Measurements from ENCODE around the gene CHRNB4.
"Not testable (repeated sequence)": the region's sequence is repeated elsewhere in the genome, so short reads cannot be mapped to it uniquely, and the experiment has no call there.

Gene CHRNB4, protein sequence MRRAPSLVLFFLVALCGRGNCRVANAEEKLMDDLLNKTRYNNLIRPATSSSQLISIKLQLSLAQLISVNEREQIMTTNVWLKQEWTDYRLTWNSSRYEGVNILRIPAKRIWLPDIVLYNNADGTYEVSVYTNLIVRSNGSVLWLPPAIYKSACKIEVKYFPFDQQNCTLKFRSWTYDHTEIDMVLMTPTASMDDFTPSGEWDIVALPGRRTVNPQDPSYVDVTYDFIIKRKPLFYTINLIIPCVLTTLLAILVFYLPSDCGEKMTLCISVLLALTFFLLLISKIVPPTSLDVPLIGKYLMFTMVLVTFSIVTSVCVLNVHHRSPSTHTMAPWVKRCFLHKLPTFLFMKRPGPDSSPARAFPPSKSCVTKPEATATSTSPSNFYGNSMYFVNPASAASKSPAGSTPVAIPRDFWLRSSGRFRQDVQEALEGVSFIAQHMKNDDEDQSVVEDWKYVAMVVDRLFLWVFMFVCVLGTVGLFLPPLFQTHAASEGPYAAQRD

DNA sequence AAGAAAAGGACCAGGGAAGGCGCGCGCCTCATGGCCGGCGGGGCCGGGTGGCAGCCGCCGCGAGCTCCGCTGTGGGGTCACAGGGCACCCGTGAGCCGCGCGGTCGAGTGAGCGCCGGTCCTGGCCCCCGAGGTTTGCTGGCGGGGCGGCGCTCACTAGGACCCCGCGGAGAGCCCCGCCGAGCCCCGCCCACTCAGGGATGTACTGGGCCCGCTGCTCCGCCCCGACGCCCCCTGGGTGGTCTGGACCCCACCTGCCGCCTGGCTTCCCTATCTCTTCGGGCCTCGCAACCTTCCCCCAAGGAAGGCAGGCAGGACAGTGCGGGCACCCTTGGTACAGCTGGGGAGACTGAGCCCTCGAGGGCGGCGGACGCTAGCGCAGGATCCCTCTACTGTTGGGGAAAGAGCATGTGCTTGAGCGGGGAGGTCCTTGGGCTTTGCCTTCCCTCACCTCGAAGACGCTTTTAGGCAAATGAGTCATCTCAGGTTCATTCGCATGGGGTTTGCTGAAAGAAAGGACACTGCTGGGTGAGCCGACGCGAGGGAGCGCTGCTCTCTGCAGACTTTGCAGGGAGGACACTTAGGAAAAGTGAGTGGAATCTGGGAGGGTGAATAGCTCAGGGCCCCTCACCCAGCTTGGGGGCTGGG lies at the start of gene CHRNB4:
Gene CHRNB4, minus strand, starts transcription at position 109 of the 647 bp plus-strand sequence. Its CDS starts 77 bp downstream, at position 32.
- TF ChIP-seq, protein P1, sequence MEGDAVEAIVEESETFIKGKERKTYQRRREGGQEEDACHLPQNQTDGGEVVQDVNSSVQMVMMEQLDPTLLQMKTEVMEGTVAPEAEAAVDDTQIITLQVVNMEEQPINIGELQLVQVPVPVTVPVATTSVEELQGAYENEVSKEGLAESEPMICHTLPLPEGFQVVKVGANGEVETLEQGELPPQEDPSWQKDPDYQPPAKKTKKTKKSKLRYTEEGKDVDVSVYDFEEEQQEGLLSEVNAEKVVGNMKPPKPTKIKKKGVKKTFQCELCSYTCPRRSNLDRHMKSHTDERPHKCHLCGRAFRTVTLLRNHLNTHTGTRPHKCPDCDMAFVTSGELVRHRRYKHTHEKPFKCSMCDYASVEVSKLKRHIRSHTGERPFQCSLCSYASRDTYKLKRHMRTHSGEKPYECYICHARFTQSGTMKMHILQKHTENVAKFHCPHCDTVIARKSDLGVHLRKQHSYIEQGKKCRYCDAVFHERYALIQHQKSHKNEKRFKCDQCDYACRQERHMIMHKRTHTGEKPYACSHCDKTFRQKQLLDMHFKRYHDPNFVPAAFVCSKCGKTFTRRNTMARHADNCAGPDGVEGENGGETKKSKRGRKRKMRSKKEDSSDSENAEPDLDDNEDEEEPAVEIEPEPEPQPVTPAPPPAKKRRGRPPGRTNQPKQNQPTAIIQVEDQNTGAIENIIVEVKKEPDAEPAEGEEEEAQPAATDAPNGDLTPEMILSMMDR (IDR thresholded peaks at IDR 0.05; ENCODE audit: control insufficient read depth, extremely low read depth, insufficient read depth), result no peak

DNA sequence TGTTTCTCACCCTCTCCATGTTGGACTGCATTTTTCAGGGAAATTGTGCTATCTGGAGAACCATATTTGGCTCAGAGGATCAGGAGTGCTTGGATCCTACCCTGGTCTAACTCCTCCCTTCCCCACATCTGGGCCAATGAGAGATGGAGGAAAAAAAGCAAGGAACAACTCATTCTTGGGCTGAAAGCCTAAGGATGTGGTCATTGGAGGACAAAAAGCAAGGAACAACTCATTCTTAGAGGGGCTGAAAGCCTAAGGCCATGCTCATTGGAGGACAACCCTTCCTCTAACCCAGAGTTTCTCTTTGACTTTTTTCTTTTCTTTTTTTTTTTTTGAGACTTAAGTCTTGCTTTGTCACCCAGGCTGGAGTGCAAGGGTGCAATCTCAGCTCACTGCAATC lies 48.6 kb upstream of the CHRNB4 start:
- TF ChIP-seq, protein P1 (IDR thresholded peaks at IDR 0.05; ENCODE audit: control insufficient read depth, extremely low read depth, insufficient read depth), result no peak
- no peak overlapping the region for H3K4me3 ChIP-seq (ENCODE audit: low read depth, low read length)
- no peak for DNase-seq (ENCODE audit: low read depth)

More for the DNA sequence above, at the start of gene CHRNB4:
- H3K4me3 ChIP-seq (ENCODE audit: low read depth, low read length), result no peak within 1 kb of the TSS
- DNase-seq (ENCODE audit: low read depth), result no peak

DNA sequence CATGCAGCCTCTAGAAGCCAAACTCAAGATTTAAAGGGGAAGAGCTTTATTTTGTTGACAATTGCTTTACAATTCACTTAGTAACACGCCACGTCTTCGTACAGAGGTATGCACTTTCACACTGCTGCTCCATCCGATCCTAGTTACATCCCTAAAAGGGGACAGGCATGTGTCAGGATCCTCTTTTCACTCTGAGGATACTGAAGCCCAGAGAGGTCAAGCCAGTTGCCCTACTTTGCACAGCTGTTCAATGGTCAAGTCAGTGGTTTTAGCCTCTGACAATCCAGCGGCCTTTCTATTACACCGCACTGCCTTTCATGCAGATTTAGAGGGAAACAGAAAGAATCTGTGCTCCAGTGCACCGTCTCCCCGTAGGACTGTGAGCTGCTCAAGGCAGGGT lies 44.9 kb upstream of the CHRNB4 start:
- DNase-seq (ENCODE audit: low read depth), result no peak
- TF ChIP-seq, protein P1 (IDR thresholded peaks at IDR 0.05; ENCODE audit: control insufficient read depth, extremely low read depth, insufficient read depth), result no peak
- H3K4me3 ChIP-seq (ENCODE audit: low read depth, low read length), result no peak overlapping the region

DNA sequence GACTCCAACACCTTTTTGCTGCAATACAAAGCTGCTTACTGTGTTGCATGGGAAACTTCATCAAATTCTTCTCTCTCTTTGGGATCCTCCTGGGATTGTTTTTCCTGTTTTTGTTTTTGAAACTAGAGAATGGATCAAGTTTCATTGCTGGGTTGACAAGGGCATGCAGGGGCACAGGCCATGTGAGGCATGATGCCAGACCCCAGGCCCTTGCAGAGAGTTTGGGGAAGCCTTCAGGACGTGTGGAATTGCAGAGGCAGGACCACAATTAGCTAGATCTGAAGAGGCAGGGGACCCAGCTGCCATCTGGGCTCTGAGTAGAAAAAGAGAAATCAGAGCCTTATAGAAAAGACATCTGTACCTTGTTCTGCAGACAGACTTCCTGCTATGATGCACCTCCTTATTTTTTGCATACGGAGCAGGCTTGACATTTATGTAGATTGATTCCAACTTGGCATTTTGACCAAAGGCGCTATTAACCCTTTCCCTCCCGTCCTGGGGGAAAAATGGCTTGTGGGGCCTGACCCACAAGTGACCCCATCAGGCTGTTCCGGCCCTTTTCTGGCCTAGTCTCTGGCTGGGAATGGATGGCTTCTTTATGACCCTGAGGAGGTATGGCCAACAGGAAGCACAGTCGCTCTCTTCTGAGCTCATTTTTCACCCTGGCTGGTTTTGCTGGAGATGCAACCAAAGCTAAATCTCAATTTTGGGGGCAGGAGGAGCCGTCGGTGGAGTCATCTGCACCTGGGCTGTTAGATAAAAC lies 44.3 kb upstream of the CHRNB4 start:
- no peak for DNase-seq (ENCODE audit: low read depth)
- TF ChIP-seq, protein P1 (IDR thresholded peaks at IDR 0.05; ENCODE audit: control insufficient read depth, extremely low read depth, insufficient read depth), result no peak
- no peak overlapping the region for H3K4me3 ChIP-seq (ENCODE audit: low read depth, low read length)

DNA sequence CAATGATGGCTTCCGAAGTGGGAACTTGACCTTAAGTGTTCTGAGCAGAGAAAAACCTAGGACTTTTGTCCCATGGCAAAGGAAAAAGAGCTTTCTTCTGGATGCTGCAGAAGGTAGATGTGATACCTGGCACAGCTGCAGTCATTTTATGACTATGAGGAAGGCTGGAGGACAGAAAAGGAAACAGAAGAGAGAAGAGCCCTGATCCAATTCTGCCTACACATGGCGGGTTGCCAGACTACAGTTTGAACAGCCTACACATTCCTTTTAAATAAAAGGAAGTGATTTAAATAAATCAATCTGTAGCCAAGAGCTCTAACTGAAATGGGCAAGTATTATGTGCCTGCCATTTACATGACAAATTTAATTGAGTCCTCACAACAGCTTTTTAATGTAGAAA lies 43.6 kb upstream of the CHRNB4 start:
- no peak overlapping the region for H3K4me3 ChIP-seq (ENCODE audit: low read depth, low read length)
- DNase-seq (ENCODE audit: low read depth), result peak; percentile 7
- TF ChIP-seq, protein P1 (IDR thresholded peaks at IDR 0.05; ENCODE audit: control insufficient read depth, extremely low read depth, insufficient read depth), result no peak

DNA sequence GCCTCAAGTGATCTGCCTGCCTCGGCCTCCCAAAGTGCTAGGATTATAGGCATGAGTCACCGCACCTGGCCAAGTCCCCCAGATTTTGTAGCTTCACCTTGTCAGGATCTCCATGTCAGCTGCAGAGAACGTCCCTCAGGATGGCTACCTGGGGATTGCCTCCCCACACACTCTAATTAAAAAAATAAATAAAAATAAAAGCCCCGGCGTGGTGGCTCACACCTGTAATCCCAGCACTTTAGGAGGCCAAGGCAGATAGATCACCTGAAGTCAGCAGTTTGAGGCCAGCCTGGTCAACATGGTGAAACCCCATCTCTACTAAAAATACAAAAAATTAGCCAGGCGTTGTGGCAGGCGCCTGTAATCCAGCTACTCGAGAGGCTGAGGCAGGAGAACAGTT lies 42.6 kb upstream of the CHRNB4 start:
- H3K4me3 ChIP-seq (ENCODE audit: low read depth, low read length); DNase-seq (ENCODE audit: low read depth): not testable (repeated sequence)
